HCT116 (cell line): Measurements from ENCODE around the gene CDK5RAP2. TPM values are rescaled to one million over a fixed set of nuclear protein-coding genes. Genes with fewer than 3 reads are reported as not detected.

Experiments used
- ATAC-seq: fragments of 200-7000 bp; cut with Tn5 transposase; 2 replicates; pipeline ENCODE4 v1.9.1; 2020; ENCODE audit warnings: mild to moderate bottlenecking, moderate library complexity
- BruUV-seq: library from RNA; stranded (reverse); fragments of 400-500 nt; replicated peaks from 2 replicates; lab custom pipeline; 2021; lab: Mats Ljungman, UMichigan
- CTCF ChIA-PET: fragments of 300-600 bp; sonication (Branson Sonifier 250); formaldehyde crosslinking; loops from one replicate; lab custom pipeline; 2021; ENCODE audit warnings: antibody characterized with exemption; lab: Charles Lee
- POLR2A ChIA-PET: fragments of 300-600, 350-600 bp; sonication (Branson Sonifier 250); formaldehyde crosslinking; loops from one replicate; lab custom pipeline; 2021; ENCODE audit warnings: antibody characterized with exemption; lab: Charles Lee
- RAD21 ChIA-PET, 2 experiments: fragments of 300-600 bp; sonication (Branson Sonifier 250); formaldehyde crosslinking; loops; one replicate each; lab custom pipeline; 2023; ENCODE audit warnings: low total read pairs in 2 of 2; ENCODE audit not compliant: uncharacterized antibody in 2 of 2, unreplicated experiment in 2 of 2, low non-redundant PET in 1 of 2; lab: Charles Lee
- DNase-seq: peaks from one replicate; pipeline ENCODE4 v3.0.0-alpha.2; 2010; ENCODE audit warnings: low read depth, low spot score
- H2AFZ ChIP-seq: fragments of 200-600 bp; shearing (Covaris generic), sonication (generic); 2 replicates; pipeline ENCODE4 v1.6.1; 2017; ENCODE audit warnings: low read depth, mixed run types, mixed read lengths, antibody characterized with exemption, low read length; ENCODE audit not compliant: poor library complexity, severe bottlenecking
- H3K27ac ChIP-seq: 2 replicates; pipeline ENCODE4 v1.5.1; 2012; ENCODE audit warnings: low read depth, low read length
- H3K27me3 ChIP-seq: fragments of 200-600 bp; sonication (generic); 2 replicates; pipeline ENCODE4 v1.6.1; 2016; ENCODE audit warnings: mixed run types, low read length, mixed read lengths; ENCODE audit not compliant: insufficient read depth
- H3K36me3 ChIP-seq, 2 experiments: fragments of 200-500 bp in 1 of 2; fragments of 200-600 bp in 1 of 2; sonication (Bioruptor generic) in 1 of 2; sonication (generic) in 1 of 2; 2 replicates each; pipeline versions ENCODE4 v1.5.1 to v1.6.1; 2014 to 2016; ENCODE audit warnings: low read length in 2 of 2, inconsistent platforms in 1 of 2, mixed read lengths in 1 of 2, mixed run types in 1 of 2; ENCODE audit not compliant: insufficient read depth in 2 of 2, control insufficient read depth in 1 of 2
- H3K4me1 ChIP-seq, 2 experiments: fragments of 200-600 bp in 1 of 2; sonication (generic) in 1 of 2; 2 replicates each; pipeline versions ENCODE4 v1.5.1 to v1.6.1; 2012 to 2017; ENCODE audit warnings: low read length in 2 of 2, inconsistent platforms in 1 of 2, mild to moderate bottlenecking in 1 of 2, mixed read lengths in 1 of 2, mixed run types in 1 of 2, moderate library complexity in 1 of 2; ENCODE audit not compliant: insufficient read depth in 2 of 2, control insufficient read depth in 1 of 2
- H3K4me2 ChIP-seq: fragments of 200-600 bp; sonication (generic); 2 replicates; pipeline ENCODE4 v1.6.1; 2017; ENCODE audit warnings: mixed run types, low read length, mixed read lengths
- H3K4me3 ChIP-seq, 2 experiments: fragments of 200-600 bp in 1 of 2; sonication (generic) in 1 of 2; replicated peaks in 1 of 2; 2 replicates each; pipeline ENCODE4 v1.5.1; 2011 to 2016; ENCODE audit warnings: low read length in 2 of 2, control low read depth in 1 of 2, low read depth in 1 of 2, mild to moderate bottlenecking in 1 of 2, mixed read lengths in 1 of 2, mixed run types in 1 of 2
- H3K79me2 ChIP-seq: fragments of 200-600 bp; sonication (generic); 2 replicates; pipeline ENCODE4 v1.6.1; 2017; ENCODE audit warnings: mild to moderate bottlenecking, mixed run types, low read length, moderate library complexity, mixed read lengths; ENCODE audit not compliant: insufficient read depth
- H3K9ac ChIP-seq: fragments of 200-600 bp; sonication (generic); 2 replicates; pipeline ENCODE4 v1.6.1; 2016; ENCODE audit warnings: low read length, mixed read lengths
- H3K9me2 ChIP-seq: fragments of 200-600 bp; sonication (generic), shearing (Covaris generic); 2 replicates; pipeline ENCODE4 v1.6.1; 2017; ENCODE audit warnings: mixed run types, mild to moderate bottlenecking, moderate library complexity; ENCODE audit not compliant: insufficient read depth
- H3K9me3 ChIP-seq, 2 experiments: fragments of 200-500 bp in 1 of 2; fragments of 200-600 bp in 1 of 2; sonication (Bioruptor generic) in 1 of 2; sonication (generic) in 1 of 2; 2 replicates each; pipeline ENCODE4 v1.6.1; 2014 to 2017; ENCODE audit warnings: low read length in 2 of 2, mixed read lengths in 2 of 2, inconsistent platforms in 1 of 2, low read depth in 1 of 2, mild to moderate bottlenecking in 1 of 2, mixed run types in 1 of 2, moderate library complexity in 1 of 2; ENCODE audit not compliant: control insufficient read depth in 1 of 2, insufficient read depth in 1 of 2
- H4K20me1 ChIP-seq: fragments of 200-600 bp; sonication (generic), shearing (Covaris generic); 2 replicates; pipeline ENCODE4 v1.6.1; 2017; ENCODE audit warnings: mixed run types, mild to moderate bottlenecking, moderate library complexity; ENCODE audit not compliant: insufficient read depth
- CBX3 ChIP-seq: IDR thresholded peaks from 2 replicates; pipeline ENCODE4 v1.6.1; 2012; ENCODE audit warnings: low read depth
- EGR1 ChIP-seq: IDR thresholded peaks from 2 replicates; pipeline ENCODE4 v1.6.1; 2012; ENCODE audit warnings: low read depth
- ELF1 ChIP-seq: IDR thresholded peaks from 2 replicates; pipeline ENCODE4 v1.6.1; 2012; ENCODE audit warnings: low read depth, borderline replicate concordance
- EZH2 ChIP-seq: fragments of 200-600 bp; sonication (generic); IDR thresholded peaks from 2 replicates; pipeline ENCODE4 v1.6.1; 2017; ENCODE audit warnings: antibody characterized with exemption, mixed run types
- EZH2phosphoT487 ChIP-seq: fragments of 200-600 bp; IDR thresholded peaks from 2 replicates; pipeline ENCODE4 v1.6.1; 2018; ENCODE audit warnings: antibody characterized with exemption, borderline replicate concordance
- FOSL1 ChIP-seq: IDR thresholded peaks from 2 replicates; pipeline ENCODE4 v1.6.1; 2012; ENCODE audit warnings: low read depth
- POLR2AphosphoS5 ChIP-seq: IDR thresholded peaks from 2 replicates; pipeline ENCODE4 v1.6.1; 2011; ENCODE audit warnings: mild to moderate bottlenecking, low read depth, low read length, moderate library complexity
- SIN3A ChIP-seq: IDR thresholded peaks from 2 replicates; pipeline ENCODE4 v1.6.1; 2012; ENCODE audit warnings: low read depth
- SRF ChIP-seq: IDR thresholded peaks from 2 replicates; pipeline ENCODE4 v1.6.1; 2012; ENCODE audit warnings: low read depth
- intact Hi-C: fragments of 100-400 bp; cut with micrococcal nuclease; formaldehyde crosslinking; loops from 2 replicates; pipeline ENCODE4 v1.10.0; 2022
- total RNA-seq: library from RNA; stranded (reverse); gene quantifications from one replicate; pipeline ENCODE4 v1.2.1, GENCODE V29; 2021; ENCODE audit not compliant: unreplicated experiment
- TF ChIP-seq, protein P1 (sequence below): IDR thresholded peaks from 2 replicates; pipeline ENCODE4 v1.6.1; 2012

The CDK5RAP2 gene
- total RNA-seq, 1 experiment from 2014 or later = 56.2 TPM

DNA sequence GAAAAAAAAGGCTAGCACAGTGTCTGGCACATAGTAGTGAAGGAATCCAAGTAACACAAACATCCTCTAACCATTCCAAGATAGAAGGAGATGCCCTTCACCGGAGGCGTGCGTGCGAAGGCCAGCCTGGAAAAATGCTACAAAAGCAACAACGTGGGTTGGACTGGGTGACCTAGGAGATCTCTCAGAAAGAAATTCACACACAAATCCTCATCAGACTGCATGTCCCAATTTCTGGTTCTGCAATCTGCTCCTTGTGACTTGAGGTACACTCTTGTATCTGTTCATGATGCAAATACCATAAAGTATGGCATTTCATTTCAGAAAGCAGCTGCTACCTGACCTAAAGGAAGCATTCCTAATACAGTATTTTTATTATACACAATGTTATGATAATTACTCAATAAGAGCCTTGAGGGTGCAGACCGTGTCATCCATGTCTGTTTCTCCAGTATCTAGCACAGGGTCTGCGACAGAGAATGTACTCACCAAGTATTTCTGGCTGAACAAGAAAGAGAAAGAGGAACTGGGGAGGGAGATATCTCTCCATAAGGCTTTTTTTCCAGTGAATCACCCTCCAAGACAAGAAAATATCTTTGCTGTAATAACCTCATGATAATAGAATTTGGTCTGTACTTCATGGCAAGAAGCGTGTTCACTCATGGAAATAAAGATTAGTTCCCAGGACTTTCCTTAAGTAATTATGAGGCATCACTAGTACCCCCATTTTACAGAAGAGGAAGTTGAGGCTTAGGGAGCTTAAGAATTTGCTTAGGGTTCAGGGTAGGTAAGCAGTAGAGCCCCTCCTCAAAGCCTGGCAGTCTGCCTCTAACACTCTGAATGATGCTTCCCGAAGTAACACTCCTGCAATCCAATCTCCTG lies 138.3 kb downstream of the CDK5RAP2 start:
- ChIA-PET CTCF (no interaction called here), POLR2A (no interaction called here)
- ATAC-seq = no peak
- no peak overlapping the region for H3K4me2 ChIP-seq
- H3K9ac ChIP-seq = no peak overlapping the region
- intact Hi-C loops = no loop called here
- no peaks in the 10 kb centered on the region for H3K4me1 ChIP-seq
- H2AFZ ChIP-seq = no peak overlapping the region
- H3K9me3 ChIP-seq = no peaks in the 10 kb centered on the region
- H3K79me2 ChIP-seq = no peaks in the 10 kb centered on the region; the same call in 1 of the 2 replicates
- H3K36me3 ChIP-seq = peaks cover 5 to 16% of the 10 kb centered on the region in 2 experiments; a peak in 2 of 4 replicates
- no peaks in the 10 kb centered on the region for H3K9me2 ChIP-seq
- no peak overlapping the region for H3K27ac ChIP-seq
- TF ChIP-seq POLR2AphosphoS5 = no peak
- no peak for TF ChIP-seq ELF1
- no peak for TF ChIP-seq EGR1
- TF ChIP-seq, all 23 proteins: peak for 0
- Histone ChIP-seq H4K20me1 (no peaks in the 10 kb centered on the region), H3K4me3 (no peak overlapping the region), H3K27me3 (no peaks in the 10 kb centered on the region)
- RAD21 ChIA-PET = no interaction called here
- no peak for DNase-seq
- no TSS peak for BruUV-seq

- Histone ChIP-seq H4K20me1 (no peaks in the 10 kb centered on the region), H3K79me2 (no peaks in the 10 kb centered on the region; the same call in 1 of the 2 replicates), H3K4me2 (no peak overlapping the region), H3K9me3 (no peaks in the 10 kb centered on the region), H2AFZ (no peak overlapping the region), H3K27ac (no peak overlapping the region), H3K4me3 (no peak overlapping the region), H3K27me3 (no peaks in the 10 kb centered on the region), H3K4me1 (no peaks in the 10 kb centered on the region), H3K9ac (no peak overlapping the region), H3K36me3 (peaks cover 8 to 16% of the 10 kb centered on the region in 2 experiments; a peak in 2 of 4 replicates), H3K9me2 (no peaks in the 10 kb centered on the region)
- BruUV-seq = no TSS peak
- ChIA-PET CTCF (no interaction called here), POLR2A (no interaction called here), RAD21 (no interaction called here)
- DNase-seq (no peak), ATAC-seq (no peak)
- no peak for TF ChIP-seq CBX3
- TF ChIP-seq FOSL1 = no peak
- no peak for TF ChIP-seq SRF
- TF ChIP-seq POLR2AphosphoS5 = no peak
- TF ChIP-seq EZH2phosphoT487 = no peak
- TF ChIP-seq, protein P1, sequence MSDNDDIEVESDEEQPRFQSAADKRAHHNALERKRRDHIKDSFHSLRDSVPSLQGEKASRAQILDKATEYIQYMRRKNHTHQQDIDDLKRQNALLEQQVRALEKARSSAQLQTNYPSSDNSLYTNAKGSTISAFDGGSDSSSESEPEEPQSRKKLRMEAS = no peak
- no peak for TF ChIP-seq EZH2
- TF ChIP-seq SIN3A = no peak
- intact Hi-C loops = no loop called here
These were observed 139.2 kb downstream of the CDK5RAP2 start for GRCh38 chr9:120440791-120441190.
